HG03432 (cell line): ENCODE data around the gene PRR19.
A peak's percentile ranks its signal among the peaks of the same experiment; 100 is the strongest.

ENCODE experiments used
- ATAC-seq: cut with Tn5 transposase; IDR thresholded peaks from one replicate; pipeline ENCODE4 v1.9.1; 2021; ENCODE audit warnings: mild to moderate bottlenecking, moderate library complexity; ENCODE audit not compliant: unreplicated experiment

Gene PRR19

DNA sequence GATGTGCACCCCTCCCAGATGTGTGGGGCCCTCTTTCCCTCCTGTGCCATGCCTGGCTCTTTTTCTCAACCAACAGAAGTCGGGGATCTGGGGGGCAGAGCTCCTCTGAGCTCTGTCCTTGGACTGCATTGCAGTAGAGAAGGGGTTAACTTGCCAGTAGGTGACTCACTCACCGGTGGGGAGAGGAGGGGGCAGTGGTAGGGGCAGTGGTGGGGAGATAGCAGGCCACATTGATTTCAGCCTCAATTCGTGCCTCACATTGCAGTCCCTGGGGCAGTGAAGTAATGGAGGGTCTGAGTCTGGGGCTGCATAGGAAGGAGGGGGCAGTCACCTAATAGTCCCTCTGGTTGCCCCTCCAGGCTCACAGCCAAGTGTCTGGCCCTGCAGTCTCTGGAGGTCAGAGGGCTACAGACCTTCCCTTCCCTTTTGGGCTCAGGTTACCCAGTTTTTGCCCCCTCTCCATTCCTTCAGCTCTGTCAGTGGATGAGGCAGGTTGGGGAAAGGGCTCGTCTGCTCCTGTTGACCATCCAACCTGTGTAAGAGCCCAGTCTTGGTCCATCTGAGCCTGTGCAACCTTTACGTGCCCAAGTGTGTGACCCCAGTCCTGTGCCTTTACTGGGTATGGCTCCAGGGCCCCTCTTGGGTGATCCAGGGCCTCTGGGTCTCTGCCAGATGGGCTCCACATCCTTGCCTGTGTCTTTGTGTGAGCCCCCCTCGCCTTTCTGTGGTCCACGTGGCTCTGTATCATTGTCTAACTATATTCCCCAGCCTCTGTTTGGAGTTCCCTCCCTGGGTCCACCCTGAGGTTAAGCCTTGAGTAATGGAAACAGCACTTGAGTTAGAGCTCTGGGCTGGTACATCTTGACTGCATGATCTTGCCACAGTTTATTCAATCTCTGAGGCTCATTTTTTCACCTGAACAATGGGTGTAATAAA lies 19.8 kb upstream of the PRR19 start:
- no peak for ATAC-seq

DNA sequence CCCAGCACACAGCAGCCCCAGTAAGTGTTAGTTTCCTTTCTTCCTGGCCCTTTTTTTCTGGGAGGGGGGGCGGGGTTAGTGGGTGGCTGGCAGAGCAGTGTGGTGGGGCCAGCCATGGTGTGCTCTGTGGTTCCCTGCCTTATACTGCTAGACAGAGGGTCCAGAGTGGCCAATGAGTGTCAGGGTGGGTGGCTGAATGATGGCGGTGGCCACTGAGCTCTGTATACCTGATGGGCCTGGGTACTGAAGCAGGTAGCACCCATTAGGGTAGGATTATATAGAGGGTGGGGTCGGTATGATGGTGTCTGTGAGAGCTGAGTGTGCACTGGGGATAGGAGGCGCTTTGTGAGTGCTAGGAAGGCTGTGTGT lies 19.1 kb upstream of the PRR19 start:
- ATAC-seq = no peak

DNA sequence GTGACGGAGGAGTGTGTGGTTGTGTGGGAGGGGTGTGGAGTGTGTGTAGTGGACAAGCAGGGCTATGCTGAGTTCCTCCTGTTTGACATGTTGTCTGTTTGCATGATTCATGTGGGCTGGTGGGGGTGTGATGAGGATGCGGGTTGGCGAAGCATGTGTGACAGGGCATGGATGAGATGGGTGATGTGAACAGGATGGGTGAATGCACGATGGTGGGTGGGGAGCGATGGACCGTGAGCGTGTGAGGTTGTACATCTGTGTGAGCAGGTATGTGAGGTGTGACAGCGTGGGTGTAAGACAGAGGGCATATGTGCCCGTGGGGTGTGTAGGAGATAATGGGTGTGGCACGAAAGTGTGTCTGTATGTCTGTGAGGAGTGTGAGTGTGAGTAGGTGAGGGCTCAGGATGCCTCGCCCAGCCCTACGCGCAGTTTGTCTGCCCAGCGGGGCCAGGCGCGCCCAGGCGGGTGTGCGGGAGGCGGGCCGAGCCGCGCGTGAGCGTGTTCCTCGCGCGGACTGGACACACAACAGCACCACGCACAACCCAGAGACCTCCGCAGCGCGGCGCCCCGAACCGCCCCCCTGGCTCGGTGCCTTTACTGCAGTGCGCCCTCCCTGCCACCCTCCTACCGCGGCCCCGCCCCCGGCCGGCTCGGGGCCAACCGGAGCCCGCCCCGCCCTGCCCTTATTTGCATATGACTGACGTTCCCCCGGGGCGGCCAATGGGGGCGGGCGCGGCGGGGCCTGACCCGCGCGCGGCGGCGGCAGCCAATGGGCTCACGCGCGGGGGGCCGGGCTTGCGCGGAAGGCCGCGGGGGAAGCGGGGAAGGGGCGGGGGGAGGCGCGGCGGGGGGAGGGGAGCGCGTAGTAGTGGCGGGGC lies 18.5 kb upstream of the PRR19 start:
- ATAC-seq = peak; percentile 42

DNA sequence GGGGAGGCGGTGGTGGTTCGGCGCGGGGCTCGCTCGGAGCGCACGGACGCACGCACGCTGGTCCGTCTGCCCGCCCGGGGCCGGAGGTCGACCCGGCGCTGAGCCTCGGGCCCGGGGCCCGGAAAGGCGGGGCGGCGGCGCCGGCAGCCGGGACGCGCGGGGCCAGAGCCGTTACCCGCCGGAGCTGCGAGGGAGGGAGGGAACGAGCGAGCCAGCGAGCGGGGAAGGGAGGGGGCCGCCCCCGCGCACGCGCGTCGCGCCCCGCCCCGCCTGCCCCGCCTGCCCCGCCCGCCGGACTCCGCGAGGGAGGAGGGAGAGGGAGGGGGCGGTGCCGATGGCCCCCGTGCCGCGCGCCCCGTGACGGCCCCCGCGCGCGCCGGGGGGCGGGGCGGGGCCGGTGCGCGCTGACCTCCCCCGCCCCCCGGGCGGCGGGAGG lies 17.8 kb upstream of the PRR19 start:
- ATAC-seq = peak; percentile 35

DNA sequence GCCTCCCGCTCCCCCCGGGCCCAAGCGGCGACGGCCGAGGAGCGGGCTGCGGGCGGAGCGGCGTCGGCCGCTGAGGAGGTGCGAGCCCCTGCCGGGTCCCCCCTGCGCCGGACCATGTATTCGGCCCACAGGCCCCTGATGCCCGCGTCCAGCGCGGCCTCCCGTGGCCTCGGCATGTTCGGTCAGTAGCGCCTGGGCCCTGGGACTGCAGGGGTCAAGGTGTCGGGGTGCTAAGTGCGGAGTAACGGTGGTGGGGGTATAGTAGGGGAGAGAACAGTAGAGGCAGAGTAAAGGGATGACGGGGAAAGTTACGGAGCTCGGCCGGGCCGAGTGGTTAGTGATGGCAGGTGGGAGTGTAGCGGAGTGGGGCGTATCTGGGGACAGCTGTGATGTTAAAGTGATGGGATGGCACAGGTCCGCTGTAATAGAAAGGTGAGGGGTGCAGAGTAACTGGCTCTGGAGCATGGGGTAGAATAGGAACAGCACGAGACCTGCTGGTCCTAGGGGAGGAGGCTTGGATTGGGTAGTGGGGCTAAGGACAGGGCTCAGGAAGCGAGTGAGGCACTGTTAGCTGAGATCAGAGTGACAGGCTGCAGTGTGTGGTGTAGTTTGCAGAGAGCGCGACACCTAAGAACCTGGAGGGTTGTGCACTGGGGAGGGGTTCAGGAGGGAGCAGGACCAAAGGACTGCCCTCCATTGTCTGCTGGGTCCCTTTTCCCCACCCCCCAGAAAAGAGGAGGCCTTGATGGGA lies 17.2 kb upstream of the PRR19 start:
- no peak for ATAC-seq

DNA sequence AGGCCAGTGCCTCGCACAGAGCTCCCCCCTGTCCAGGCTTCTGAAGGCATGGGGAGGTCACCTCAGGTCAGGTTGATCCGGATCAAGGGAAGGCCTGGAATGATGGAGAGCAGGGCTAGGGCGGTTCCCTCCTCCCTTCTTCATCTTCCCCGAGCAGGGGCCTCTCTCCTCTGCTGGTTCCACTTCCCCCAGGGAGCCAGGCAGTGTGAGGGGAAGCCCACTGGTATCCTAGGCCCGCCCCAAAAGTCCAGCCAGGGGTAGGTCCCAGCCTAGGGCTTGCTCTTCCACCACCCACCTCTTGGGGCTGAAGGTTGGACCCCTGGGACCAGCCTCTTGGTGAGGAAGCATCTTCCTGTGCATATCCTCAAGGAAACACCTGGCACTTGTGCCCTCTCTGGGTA lies 16.4 kb upstream of the PRR19 start:
- ATAC-seq = no peak

DNA sequence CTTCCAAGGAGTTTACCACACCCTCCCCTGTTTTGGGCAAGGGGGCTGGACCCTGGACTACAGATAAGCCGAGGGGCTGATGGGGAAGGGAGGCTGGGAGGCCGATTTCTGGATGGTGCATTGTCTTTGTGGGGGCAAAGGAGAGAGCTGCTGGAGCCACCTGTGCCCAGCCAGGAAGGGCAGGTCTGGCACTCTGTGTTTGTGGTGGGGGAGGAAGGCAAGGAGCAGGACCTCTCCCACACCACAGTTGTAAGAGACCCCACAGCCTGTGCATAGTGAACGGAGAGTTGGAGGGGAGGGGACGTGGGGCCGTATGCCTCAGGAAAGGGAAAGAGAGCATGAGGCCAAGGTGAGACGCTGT lies 16.0 kb upstream of the PRR19 start:
- no peak for ATAC-seq

DNA sequence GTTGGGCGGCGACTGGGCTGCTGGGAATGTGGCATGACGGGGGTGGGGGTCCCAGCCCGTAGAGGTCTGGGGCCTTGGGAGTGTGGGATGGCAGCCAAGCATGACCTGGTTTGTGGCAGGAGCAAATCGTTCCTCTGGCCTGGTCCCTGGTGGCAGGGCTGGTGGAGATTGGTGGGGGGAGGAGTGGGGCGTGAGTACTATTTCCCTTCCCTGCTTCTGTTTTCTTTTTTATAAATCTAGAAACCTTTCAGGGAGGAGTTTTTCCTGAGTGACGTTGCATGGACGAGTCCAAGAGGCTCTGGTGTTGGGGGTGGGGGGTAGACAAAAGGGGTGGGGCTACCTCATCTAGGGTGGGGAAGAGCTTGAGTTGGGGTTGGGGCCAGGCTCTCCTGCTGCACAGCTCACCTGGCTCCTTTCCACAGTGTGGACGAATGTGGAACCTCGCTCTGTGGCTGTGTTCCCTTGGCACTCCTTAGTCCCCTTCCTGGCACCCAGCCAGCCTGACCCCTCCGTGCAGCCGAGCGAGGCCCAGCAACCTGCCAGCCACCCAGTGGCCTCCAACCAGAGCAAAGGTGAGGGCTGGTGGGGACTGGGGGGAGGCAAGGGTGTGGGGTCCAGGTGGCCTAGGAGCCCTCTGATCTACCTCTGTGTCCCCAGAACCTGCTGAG lies 15.4 kb upstream of the PRR19 start:
- ATAC-seq = no peak

DNA sequence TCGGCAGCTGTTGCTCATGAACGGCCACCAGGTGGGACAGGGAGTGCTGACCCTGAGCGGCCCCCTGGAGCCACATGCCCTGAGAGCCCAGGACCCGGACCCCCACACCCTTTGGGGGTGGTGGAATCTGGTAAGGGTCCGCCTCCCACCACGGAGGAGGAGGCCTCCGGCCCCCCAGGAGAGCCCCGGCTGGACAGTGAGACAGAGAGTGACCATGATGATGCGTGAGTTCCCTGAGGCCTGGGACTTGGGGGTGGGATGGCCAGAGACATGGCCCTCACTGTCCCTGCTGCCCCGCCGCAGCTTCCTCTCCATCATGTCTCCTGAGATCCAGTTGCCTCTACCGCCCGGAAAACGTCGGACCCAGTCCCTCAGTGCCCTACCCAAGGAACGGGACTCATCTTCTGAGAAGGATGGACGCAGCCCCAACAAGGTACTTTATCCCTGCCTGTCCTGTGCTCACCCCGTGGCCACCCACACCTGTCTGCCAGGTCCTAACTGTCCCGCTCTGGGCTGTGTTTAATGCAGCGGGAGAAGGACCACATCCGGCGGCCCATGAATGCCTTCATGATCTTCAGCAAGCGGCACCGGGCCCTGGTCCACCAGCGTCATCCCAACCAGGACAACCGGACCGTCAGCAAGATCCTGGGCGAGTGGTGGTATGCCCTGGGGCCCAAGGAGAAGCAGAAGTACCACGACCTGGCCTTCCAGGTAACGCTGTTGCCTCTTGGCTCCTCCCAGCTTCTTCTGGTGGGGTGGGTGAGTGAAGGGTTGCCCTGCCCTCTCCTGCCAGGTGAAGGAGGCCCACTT lies 14.7 kb upstream of the PRR19 start:
- no peak for ATAC-seq

DNA sequence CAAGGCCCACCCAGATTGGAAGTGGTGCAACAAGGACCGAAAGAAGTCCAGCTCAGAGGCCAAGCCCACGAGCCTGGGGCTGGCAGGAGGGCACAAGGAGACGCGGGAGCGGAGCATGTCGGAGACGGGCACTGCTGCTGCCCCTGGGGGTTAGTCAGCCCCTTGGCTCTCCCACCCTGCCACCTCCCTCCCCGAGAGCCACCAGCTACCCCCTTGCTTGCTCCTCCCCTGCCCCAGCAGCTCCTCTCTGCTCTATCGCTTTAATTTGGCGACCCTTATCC lies 14.2 kb upstream of the PRR19 start:
- no peak for ATAC-seq

DNA sequence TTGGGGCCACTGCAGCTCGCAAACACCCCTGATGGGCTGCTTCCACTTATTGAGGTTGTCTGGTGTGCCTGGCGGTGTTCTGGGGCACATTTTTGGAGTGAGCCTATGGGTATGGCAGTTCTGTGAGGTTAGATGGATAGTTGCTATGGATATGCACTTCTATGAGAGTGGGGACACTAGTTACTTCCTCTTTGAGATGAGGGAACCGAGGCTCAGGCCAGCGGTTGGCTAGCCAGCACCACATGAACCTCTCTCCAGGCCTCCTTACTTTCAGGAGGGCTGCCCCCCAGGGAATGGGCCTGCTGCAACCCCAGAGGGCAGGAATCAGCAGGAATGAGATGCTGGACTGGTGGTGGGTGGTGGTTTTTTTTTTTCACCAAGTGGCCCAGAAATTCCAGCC lies 13.5 kb upstream of the PRR19 start:
- ATAC-seq = no peak

DNA sequence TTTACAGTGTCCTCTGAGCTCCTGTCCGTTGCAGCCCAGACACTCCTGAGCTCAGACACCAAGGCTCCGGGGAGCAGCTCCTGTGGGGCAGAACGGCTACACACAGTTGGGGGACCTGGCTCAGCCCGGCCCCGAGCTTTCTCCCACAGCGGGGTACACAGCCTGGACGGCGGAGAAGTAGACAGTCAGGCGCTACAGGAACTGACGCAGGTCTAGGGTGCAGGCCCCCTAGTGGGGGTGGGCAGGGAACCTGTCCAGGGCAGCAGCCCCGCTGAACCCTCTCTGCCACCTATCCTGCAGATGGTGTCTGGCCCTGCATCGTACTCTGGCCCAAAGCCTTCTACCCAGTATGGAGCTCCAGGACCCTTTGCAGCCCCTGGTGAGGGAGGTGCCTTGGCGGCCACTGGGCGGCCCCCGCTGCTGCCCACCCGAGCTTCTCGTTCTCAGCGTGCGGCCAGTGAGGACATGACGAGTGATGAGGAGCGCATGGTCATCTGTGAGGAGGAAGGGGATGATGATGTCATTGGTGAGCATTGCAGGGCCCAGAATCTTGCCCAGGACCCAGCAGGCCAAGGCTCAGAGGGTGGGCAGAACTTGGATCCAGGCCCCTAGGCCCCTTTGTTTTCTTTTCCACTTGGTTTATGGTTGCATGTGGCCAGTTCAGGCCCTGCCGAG lies 12.9 kb upstream of the PRR19 start:
- ATAC-seq = no peak

DNA sequence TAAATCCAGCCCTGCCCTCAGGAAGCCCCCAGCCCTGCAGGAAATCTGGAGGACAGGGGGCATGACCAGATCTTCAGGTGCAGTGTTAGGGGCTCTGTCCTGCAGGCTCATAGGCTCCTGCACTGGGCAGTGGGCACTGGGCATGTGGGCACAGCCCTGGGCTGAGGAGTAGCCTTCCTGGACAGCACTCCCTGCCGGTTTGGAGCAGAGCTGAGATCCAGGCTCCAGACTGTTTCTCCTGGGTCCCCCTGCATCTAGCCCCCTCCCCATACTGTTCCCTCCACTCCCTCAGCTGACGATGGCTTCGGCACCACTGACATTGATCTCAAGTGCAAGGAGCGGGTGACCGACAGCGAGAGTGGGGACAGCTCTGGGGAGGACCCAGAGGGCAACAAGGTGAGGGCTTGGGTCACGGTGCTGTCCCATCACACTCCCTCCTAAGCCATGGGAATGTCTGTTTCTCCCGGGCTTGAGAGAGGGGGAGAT lies 12.3 kb upstream of the PRR19 start:
- no peak for ATAC-seq

DNA sequence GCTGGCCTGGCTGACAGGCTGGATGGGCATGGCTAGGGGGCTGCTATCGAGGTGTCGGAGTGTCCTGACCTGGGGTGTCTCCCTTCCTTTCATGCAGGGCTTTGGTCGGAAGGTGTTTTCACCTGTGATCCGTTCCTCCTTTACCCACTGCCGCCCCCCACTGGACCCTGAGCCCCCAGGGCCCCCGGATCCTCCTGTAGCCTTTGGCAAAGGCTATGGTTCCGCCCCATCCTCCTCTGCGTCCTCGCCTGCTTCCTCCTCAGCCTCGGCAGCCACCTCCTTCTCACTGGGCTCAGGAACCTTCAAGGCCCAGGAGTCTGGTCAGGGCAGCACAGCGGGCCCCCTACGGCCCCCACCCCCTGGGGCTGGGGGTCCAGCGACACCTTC lies 11.8 kb upstream of the PRR19 start:
- no peak for ATAC-seq

DNA sequence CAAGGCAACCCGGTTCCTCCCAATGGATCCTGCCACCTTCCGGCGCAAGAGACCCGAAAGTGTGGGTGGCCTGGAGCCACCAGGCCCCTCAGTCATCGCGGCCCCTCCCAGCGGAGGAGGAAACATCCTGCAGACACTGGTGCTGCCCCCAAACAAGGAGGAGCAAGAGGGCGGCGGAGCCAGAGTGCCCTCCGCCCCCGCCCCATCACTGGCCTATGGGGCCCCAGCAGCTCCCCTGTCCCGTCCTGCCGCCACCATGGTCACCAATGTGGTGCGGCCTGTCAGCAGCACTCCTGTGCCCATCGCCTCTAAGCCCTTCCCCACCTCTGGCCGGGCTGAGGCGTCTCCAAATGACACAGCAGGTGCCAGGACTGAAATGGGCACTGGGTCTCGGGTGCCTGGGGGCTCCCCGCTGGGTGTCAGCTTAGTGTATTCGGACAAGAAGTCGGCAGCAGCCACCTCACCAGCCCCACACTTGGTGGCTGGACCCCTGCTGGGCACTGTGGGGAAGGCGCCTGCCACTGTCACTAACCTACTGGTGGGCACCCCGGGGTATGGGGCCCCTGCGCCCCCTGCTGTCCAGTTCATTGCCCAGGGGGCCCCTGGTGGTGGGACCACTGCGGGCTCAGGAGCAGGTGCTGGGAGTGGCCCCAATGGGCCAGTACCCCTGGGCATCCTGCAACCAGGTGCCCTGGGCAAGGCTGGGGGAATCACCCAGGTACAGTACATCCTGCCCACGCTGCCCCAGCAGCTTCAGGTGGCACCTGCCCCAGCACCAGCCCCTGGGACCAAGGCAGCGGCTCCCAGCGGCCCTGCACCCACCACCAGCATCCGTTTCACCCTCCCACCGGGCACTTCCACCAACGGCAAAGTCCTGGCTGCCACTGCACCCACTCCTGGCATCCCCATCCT lies 11.2 kb upstream of the PRR19 start:
- ATAC-seq = no peak

DNA sequence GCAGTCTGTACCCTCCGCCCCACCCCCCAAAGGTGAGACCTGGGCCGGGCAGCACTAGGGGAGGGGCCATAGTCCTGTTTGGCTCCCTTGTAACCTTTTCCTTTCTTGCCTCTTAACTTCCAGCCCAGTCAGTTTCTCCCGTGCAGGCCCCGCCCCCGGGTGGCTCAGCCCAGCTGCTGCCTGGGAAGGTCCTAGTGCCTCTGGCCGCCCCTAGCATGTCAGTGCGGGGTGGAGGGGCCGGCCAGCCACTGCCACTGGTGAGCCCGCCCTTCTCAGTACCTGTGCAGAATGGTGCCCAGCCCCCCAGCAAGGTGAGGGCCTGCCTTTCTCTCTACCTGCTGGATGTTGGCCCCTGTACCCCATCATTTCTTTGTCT lies 10.5 kb upstream of the PRR19 start:
- ATAC-seq = no peak

DNA sequence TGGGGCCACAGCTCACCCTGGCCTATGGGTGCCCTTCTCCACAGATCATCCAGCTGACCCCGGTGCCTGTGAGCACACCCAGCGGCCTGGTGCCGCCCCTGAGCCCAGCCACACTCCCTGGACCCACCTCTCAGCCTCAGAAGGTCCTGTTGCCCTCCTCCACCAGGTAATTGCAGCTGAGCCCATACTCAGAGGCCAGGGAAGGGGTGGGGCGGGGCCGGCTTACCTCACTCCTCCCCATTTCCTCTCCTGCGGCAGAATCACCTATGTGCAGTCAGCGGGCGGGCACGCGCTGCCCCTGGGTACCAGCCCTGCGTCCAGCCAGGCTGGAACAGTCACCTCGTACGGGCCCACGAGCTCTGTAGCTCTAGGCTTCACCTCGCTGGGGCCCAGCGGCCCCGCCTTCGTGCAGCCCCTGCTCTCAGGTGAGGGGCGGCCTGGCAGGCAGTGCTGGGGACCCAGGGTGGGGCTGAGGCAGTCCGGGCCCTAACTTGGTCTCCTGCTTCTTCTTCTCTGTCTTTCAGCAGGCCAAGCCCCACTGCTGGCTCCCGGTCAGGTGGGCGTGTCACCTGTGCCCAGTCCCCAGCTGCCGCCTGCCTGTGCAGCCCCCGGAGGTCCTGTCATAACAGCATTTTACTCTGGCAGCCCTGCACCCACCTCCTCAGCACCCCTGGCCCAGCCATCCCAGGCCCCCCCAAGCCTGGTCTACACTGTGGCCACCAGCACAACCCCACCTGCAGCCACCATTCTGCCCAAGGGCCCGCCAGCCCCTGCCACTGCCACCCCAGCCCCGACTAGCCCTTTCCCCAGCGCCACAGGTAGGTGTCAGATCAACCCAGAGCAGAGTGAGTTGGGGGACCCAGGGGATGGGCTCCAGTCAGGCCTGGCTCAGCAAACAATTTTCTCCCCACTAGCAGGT lies 9.6 kb upstream of the PRR19 start:
- ATAC-seq = no peak
